Kidney (tissue), 14 donors: ENCODE data around the gene SEBOX. TPM values are rescaled to one million over a fixed set of nuclear protein-coding genes. Genes with fewer than 3 reads are reported as not detected.

Experiments used
- DNase-seq, 5 donors: peaks; one replicate each; pipeline ENCODE4 v3.0.0-alpha.2; 2013 to 2020
- FAIRE-seq: peaks from 2 replicates; lab custom pipeline; 2012; peaks lifted over from hg19 to GRCh38; lab: Jason Lieb, UNC
- H3K27ac ChIP-seq, 2 donors: one replicate each; pipeline ENCODE4 v1.7.0; 2013; ENCODE audit warnings: low read depth in 2 of 2, low read length in 2 of 2, inconsistent platforms in 1 of 2
- H3K27me3 ChIP-seq: one replicate; pipeline ENCODE4 v1.7.1; 2013; ENCODE audit warnings: low read length, inconsistent platforms; ENCODE audit not compliant: control insufficient read depth, insufficient read depth
- H3K36me3 ChIP-seq, 3 donors: one replicate each; pipeline versions ENCODE4 v1.7.0 to v1.7.1; 2013; ENCODE audit warnings: low read length in 3 of 3, control low read depth in 1 of 3, inconsistent platforms in 1 of 3; ENCODE audit not compliant: insufficient read depth in 3 of 3, control insufficient read depth in 2 of 3
- H3K4me1 ChIP-seq, 3 donors: one replicate each; pipeline versions ENCODE4 v1.7.0 to v1.7.1; 2013; ENCODE audit warnings: low read length in 3 of 3, inconsistent platforms in 1 of 3, low read depth in 1 of 3; ENCODE audit not compliant: control insufficient read depth in 2 of 3, insufficient read depth in 2 of 3
- H3K4me3 ChIP-seq, 3 donors: one replicate each; pipeline versions ENCODE4 v1.7.0 to v1.8.1; 2013; ENCODE audit warnings: low read length in 3 of 3, control low read depth in 1 of 3, inconsistent platforms in 1 of 3
- H3K9ac ChIP-seq, 3 donors: one replicate each; pipeline versions ENCODE4 v1.7.0 to v1.7.1; 2013; ENCODE audit warnings: low read length in 3 of 3, control low read depth in 1 of 3, inconsistent platforms in 1 of 3
- H3K9me3 ChIP-seq, 3 donors: one replicate each; pipeline versions ENCODE4 v1.7.0 to v1.7.1; 2013; ENCODE audit warnings: low read length in 3 of 3, control low read depth in 1 of 3, inconsistent platforms in 1 of 3; ENCODE audit not compliant: control insufficient read depth in 2 of 3, insufficient read depth in 1 of 3
- intact Hi-C: fragments of 100-400 bp; cut with DNase I; formaldehyde crosslinking; loops from one replicate; pipeline ENCODE4 v1.11.1; 2022
- polyA plus RNA-seq: library from polyadenylated mRNA; stranded (reverse); fragments of 350-450 nt; fragmentation: Illumina TruSeq; extraction: RNeasy Lipid Tissue Mini Kit (QIAGEN cat#74804); gene quantifications from one replicate; pipeline ENCODE4 v1.2.3, GENCODE V29; 2014; ENCODE audit warnings: low read depth, low replicate concordance; ENCODE audit not compliant: insufficient read depth
- total RNA-seq: library from RNA; stranded (reverse); fragmentation: NEBNext Ultra II Directional; extraction: Animal tissue kit (Norgen Biotek cat#: 25700); gene quantifications from one replicate; pipeline ENCODE4 v1.2.1, GENCODE V29; 2021
- TF ChIP-seq, protein P1 (sequence below): IDR thresholded peaks from 3 replicates; pipeline ENCODE4 v1.5.1; 2012; ENCODE audit warnings: mild to moderate bottlenecking, moderate library complexity, borderline replicate concordance; ENCODE audit not compliant: insufficient read depth; ENCODE audit errors: extremely low read depth
- donor health status: control.
- donor health status: control.
- donor health status: control.
- donor health status: control.
- donor health status: control.
- donor health status: DM: yes; HTN: yes; CAD: no.
- donor health status: Normal renal cell carcinoma (clear cell type).

SEBOX gene
- total and polyA plus RNA-seq, 2 donors from 2014 or later: not detected

DNA sequence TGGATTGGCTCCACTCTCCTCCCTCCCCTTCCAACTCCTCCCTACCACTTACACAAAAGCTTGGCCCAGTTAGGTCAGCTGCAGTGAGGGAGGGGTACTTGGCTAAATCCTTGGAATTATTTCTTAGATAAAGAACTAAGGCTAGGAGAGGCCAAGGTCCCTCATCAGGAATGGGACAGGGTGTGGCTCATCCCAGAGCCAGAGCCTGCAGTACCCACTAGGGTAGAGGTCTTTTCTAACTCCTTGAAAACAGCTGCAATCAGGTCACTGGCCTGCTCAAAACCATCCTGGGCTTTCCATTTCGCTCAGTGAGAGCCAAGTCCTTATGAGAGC lies 42.9 kb upstream of the SEBOX start:
- intact Hi-C loops: no loop called here
- Histone ChIP-seq H3K4me3 (no peak overlapping the region), H3K27me3 (no peaks in the 10 kb centered on the region), H3K9me3 (no peaks in the 10 kb centered on the region), H3K9ac (no peak overlapping the region), H3K4me1 (peaks cover 0 to 11% (median 0%) of the 10 kb centered on the region in 3 donors), H3K36me3 (no peaks in the 10 kb centered on the region), H3K27ac (no peak overlapping the region)
- DNase-seq (no peak), FAIRE-seq (no peak)
- TF ChIP-seq, protein P1, sequence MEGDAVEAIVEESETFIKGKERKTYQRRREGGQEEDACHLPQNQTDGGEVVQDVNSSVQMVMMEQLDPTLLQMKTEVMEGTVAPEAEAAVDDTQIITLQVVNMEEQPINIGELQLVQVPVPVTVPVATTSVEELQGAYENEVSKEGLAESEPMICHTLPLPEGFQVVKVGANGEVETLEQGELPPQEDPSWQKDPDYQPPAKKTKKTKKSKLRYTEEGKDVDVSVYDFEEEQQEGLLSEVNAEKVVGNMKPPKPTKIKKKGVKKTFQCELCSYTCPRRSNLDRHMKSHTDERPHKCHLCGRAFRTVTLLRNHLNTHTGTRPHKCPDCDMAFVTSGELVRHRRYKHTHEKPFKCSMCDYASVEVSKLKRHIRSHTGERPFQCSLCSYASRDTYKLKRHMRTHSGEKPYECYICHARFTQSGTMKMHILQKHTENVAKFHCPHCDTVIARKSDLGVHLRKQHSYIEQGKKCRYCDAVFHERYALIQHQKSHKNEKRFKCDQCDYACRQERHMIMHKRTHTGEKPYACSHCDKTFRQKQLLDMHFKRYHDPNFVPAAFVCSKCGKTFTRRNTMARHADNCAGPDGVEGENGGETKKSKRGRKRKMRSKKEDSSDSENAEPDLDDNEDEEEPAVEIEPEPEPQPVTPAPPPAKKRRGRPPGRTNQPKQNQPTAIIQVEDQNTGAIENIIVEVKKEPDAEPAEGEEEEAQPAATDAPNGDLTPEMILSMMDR: no peak

DNA sequence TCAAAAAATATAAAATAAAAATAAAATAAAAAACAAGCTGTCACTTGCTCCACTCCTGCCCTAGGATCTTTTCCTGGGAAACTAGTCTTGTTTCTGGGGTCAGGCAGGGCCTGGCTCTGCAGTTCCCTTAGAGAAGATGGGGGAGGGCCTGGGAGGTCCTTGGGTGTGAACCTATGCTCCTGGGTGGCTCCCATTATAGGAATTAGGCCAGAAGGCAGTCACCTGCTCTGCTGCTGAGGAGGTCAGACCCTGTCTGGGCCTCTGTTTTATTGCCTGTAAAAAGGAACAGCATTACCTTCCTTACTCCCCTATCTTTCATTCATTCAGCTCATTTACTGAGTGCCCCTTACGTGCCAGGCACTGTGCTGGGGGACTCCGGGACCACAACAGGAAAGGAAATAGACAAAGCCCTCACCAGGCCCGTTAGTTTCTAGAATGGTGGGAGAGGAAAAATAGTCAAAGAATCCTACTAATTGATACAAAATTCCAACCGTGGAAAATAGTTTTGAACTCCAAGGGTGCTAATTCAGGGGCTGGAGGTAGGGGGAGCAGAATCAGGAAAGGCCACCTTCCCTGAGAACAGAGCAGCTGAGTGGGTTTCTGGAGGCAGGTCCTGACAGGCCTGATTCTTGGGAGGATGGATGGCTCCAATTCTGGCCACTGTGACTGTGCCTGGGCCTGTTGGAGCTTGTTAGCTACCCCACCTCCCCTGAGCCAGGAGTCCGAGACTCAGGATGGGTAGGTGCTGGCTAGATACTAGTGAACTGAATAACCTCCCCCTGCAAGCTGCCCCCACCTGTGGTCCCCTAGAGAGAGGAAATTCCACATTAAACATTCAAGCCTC lies 42.4 kb upstream of the SEBOX start:
- intact Hi-C loops: no loop called here
- no peaks in the 10 kb centered on the region for H3K36me3 ChIP-seq
- H3K27ac ChIP-seq: no peak overlapping the region
- no peak overlapping the region for H3K9ac ChIP-seq
- TF ChIP-seq, protein P1: no peak
- peaks cover 0 to 11% (median 0%) of the 10 kb centered on the region in 3 donors for H3K4me1 ChIP-seq
- H3K27me3 ChIP-seq: no peaks in the 10 kb centered on the region
- no peaks in the 10 kb centered on the region for H3K9me3 ChIP-seq
- no peak for DNase-seq
- no peak for FAIRE-seq
- H3K4me3 ChIP-seq: no peak overlapping the region

DNA sequence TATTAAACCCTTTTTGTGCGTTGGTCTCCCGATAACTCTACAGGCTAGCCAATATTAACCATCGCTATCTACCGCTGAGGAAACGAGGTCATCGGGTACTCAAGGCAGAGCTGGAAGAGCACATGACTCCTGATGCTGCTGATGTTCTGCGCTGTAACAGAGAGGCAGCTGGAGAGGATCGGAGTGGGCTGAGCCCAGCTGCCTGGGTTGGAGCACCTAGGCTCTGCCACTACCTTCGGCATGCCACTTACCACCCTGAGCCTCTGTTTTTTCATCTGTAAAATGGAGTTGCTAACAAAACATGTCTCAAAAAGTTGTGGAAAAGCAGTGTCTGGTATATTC lies 41.4 kb upstream of the SEBOX start:
- TF ChIP-seq, protein P1: no peak
- H3K9me3 ChIP-seq: no peaks in the 10 kb centered on the region
- H3K27ac ChIP-seq: no peak overlapping the region
- no peak overlapping the region for H3K9ac ChIP-seq
- DNase-seq (peak in 2 of 5 donors; percentile 16 to 37), FAIRE-seq (no peak)
- peaks cover 0 to 11% (median 0%) of the 10 kb centered on the region in 3 donors for H3K4me1 ChIP-seq
- intact Hi-C loops: no loop called here
- peak overlapping the region; percentile 49 to 59 (median 53) for H3K4me3 ChIP-seq
- H3K27me3 ChIP-seq: no peaks in the 10 kb centered on the region
- H3K36me3 ChIP-seq: no peaks in the 10 kb centered on the region
